Spleen (tissue), 11 donors: Measurements from ENCODE around the gene CTAGE6. TPM values are rescaled to one million over a fixed set of nuclear protein-coding genes. Genes with fewer than 3 reads are reported as not detected.
"Not testable (repeated sequence)": the region's sequence is repeated elsewhere in the genome, so short reads cannot be mapped to it uniquely, and the experiment has no call there.

ENCODE experiments used
- DNase-seq: peaks from one replicate; pipeline ENCODE4 v3.0.0-alpha.2; 2020
- H3K27ac ChIP-seq, 8 donors: fragments of 200-600 bp; sonication (generic) in 7 of 8; 1 replicate in 4 of 8; 2 replicates in 4 of 8; pipeline versions ENCODE4 v1.5.0 to v1.8.0; 2016 to 2021; ENCODE audit warnings: inconsistent platforms in 4 of 8, mild to moderate bottlenecking in 4 of 8, moderate library complexity in 1 of 8
- H3K27me3 ChIP-seq, 7 donors: fragments of 200-600 bp; sonication (generic) in 6 of 7; replicated peaks in 1 of 7; 1 replicate in 4 of 7; 2 replicates in 3 of 7; pipeline versions ENCODE4 v1.5.0 to v1.8.0; 2016 to 2021; ENCODE audit warnings: inconsistent platforms in 3 of 7, mild to moderate bottlenecking in 1 of 7
- H3K36me3 ChIP-seq, 6 donors: fragments of 200-600 bp; sonication (generic) in 5 of 6; 1 replicate in 4 of 6; 2 replicates in 2 of 6; pipeline versions ENCODE4 v1.5.0 to v1.8.0; 2016 to 2021; ENCODE audit warnings: inconsistent platforms in 2 of 6
- H3K4me1 ChIP-seq, 6 donors: fragments of 200-600 bp; sonication (generic) in 5 of 6; 1 replicate in 3 of 6; 2 replicates in 3 of 6; pipeline versions ENCODE4 v1.5.0 to v1.8.0; 2016 to 2021; ENCODE audit warnings: inconsistent platforms in 3 of 6
- H3K4me3 ChIP-seq, 8 donors: fragments of 200-600 bp; sonication (generic) in 7 of 8; 1 replicate in 4 of 8; 2 replicates in 4 of 8; pipeline versions ENCODE4 v1.5.0 to v1.8.0; 2016 to 2021; ENCODE audit warnings: inconsistent platforms in 4 of 8, mild to moderate bottlenecking in 4 of 8, moderate library complexity in 2 of 8
- H3K9me3 ChIP-seq, 8 donors: fragments of 200-600 bp; sonication (generic) in 7 of 8; 1 replicate in 4 of 8; 2 replicates in 4 of 8; pipeline versions ENCODE4 v1.5.0 to v1.8.0; 2016 to 2021; ENCODE audit warnings: inconsistent platforms in 4 of 8
- POLR2A ChIP-seq, 3 donors: fragments of 450-650 bp; IDR thresholded peaks; one replicate each; pipeline ENCODE4 v1.5.1; 2017; ENCODE audit warnings: antibody characterized with exemption in 3 of 3, mild to moderate bottlenecking in 1 of 3
- POLR2AphosphoS5 ChIP-seq, 3 donors: sonication (generic); formaldehyde crosslinking; IDR thresholded peaks; one replicate each; pipeline ENCODE4 v1.5.1; 2017; ENCODE audit warnings: antibody characterized with exemption in 3 of 3
- WGBS, 5 donors: extraction: QIAGEN DNeasy Blood & Tissue Kit in 3 of 5; methylation state at CpG; one replicate each; pipeline versions ENCODE4 v1.1.5 to v1.1.7; 2013 to 2018; 5-methylcytosine and 5-hydroxymethylcytosine counted together
- intact Hi-C: fragments of 100-400 bp; cut with DNase I; formaldehyde crosslinking; loops from one replicate; pipeline ENCODE4 v1.15.0; 2023; ENCODE audit warnings: low total_unique reads
- polyA plus RNA-seq, 3 donors: library from polyadenylated mRNA; stranded (reverse); fragments of 200-250 nt; gene quantifications; one replicate each; pipeline ENCODE4 v1.2.1, GENCODE V29; 2013
- total RNA-seq, 7 donors: library from RNA; depleted of rRNA in 3 of 7; stranded (reverse); fragments of >200 nt in 3 of 7; fragmentation: NEBNext Ultra II Directional in 4 of 7; extraction: Animal tissue kit (Norgen Biotek cat#: 25700) in 4 of 7; gene quantifications; one replicate each; pipeline versions ENCODE4 v1.1.0 to v1.2.1, GENCODE V29; 2016 to 2021
- TF ChIP-seq, protein P1 (sequence below), 11 experiments: fragments of 200-600 bp in 7 of 11; fragments of 450-650 bp in 4 of 11; sonication (generic) in 4 of 11; IDR thresholded peaks in 8 of 11; conservative IDR thresholded peaks in 3 of 11; 1 replicate in 7 of 11; 2 replicates in 4 of 11; pipeline versions ENCODE4 v1.4.0 to v1.8.0; 2016 to 2021; ENCODE audit warnings: antibody characterized with exemption in 11 of 11, inconsistent platforms in 4 of 11, mild to moderate bottlenecking in 1 of 11
- donor health status: healthy with polysubstance abuse.
- donor health status: DM: no; HTN: no; CAD: no; lungs with moderate emphysema.
- donor health status: DM: no; HTN: no; CAD: no.
- donor health status: Bipolar disorder and iron deficiency.
- donor health status: healthy.
- donor health status: DM: no; HTN: no; CAD: no.
- donor health status: DM: yes; HTN: yes; CAD: no.

CTAGE6 gene
- total and polyA plus RNA-seq, 10 donors: 0.10 to 2.6 (median 0.73) TPM; not detected in 3

GRCh38 chr7:143733876-143734275 lies 23.6 kb downstream of the CTAGE6 start:
- peaks cover 0 to 5% (median 0%) of the 10 kb centered on the region in 6 donors for H3K36me3 ChIP-seq
- TF ChIP-seq, protein P1, sequence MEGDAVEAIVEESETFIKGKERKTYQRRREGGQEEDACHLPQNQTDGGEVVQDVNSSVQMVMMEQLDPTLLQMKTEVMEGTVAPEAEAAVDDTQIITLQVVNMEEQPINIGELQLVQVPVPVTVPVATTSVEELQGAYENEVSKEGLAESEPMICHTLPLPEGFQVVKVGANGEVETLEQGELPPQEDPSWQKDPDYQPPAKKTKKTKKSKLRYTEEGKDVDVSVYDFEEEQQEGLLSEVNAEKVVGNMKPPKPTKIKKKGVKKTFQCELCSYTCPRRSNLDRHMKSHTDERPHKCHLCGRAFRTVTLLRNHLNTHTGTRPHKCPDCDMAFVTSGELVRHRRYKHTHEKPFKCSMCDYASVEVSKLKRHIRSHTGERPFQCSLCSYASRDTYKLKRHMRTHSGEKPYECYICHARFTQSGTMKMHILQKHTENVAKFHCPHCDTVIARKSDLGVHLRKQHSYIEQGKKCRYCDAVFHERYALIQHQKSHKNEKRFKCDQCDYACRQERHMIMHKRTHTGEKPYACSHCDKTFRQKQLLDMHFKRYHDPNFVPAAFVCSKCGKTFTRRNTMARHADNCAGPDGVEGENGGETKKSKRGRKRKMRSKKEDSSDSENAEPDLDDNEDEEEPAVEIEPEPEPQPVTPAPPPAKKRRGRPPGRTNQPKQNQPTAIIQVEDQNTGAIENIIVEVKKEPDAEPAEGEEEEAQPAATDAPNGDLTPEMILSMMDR (IDR thresholded peaks at IDR 0.05 in 8 of 11, conservative IDR thresholded peaks at IDR 0.05 in 3 of 11): no peak
- TF ChIP-seq POLR2AphosphoS5 (IDR thresholded peaks at IDR 0.05) (no peak), POLR2A (IDR thresholded peaks at IDR 0.05) (no peak)
- H3K27ac ChIP-seq: no peak overlapping the region
- no peak for DNase-seq
- no peaks in the 10 kb centered on the region for H3K9me3 ChIP-seq
- peaks cover 0 to 6% (median 0%) of the 10 kb centered on the region in 6 donors for H3K4me1 ChIP-seq
- H3K4me3 ChIP-seq: no peak overlapping the region
- WGBS, 5 donors: 85 to 93% (median 90%) methylated on average over 5 of the region's 5 CpGs
- H3K27me3 ChIP-seq: no peaks in the 10 kb centered on the region
- intact Hi-C loops: no loop called here

- intact Hi-C loops: no loop called here
- DNase-seq: no peak
- TF ChIP-seq POLR2AphosphoS5 (IDR thresholded peaks at IDR 0.05): no peak
- no peak for TF ChIP-seq POLR2A (IDR thresholded peaks at IDR 0.05)
- TF ChIP-seq, protein P1 (IDR thresholded peaks at IDR 0.05 in 8 of 11, conservative IDR thresholded peaks at IDR 0.05 in 3 of 11): no peak
- 89 to 96% (median 91%) methylated on average over 3 of the region's 3 CpGs for WGBS, 5 donors
- no peak overlapping the region for H3K4me3 ChIP-seq
- peaks cover 0 to 14% (median 0%) of the 10 kb centered on the region in 6 donors for H3K36me3 ChIP-seq
- no peaks in the 10 kb centered on the region for H3K4me1 ChIP-seq
- no peak overlapping the region for H3K27ac ChIP-seq
- no peaks in the 10 kb centered on the region for H3K9me3 ChIP-seq
- no peaks in the 10 kb centered on the region for H3K27me3 ChIP-seq
These were observed 29.1 kb downstream of the CTAGE6 start for GRCh38 chr7:143728333-143728862.

DNA sequence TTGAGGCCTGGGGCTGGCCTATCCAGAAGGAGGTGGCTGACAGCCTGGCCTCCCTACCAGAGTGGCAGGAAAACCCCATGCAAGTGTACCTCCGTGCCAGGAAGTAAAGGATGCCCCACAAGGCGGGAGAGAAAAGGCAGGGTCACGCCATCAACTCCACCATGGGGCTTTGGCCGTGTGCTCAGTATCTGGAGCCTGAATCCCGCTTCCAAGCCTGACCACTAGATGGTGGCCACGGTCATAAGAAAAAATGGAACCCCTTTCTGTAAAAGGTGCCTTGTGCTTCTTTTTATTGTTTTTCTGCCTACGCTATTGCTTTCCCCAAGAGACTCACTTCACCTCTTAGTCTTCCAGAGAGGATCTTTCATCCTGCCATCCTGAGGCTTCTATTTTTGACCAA lies 29.9 kb downstream of the CTAGE6 start:
- no CpG with 5 or more reads among the region's 7 CpGs for WGBS, 5 donors
- intact Hi-C loops, DNase-seq, H3K27ac ChIP-seq, H3K27me3 ChIP-seq, H3K9me3 ChIP-seq, H3K4me3 ChIP-seq, H3K4me1 ChIP-seq: not testable (repeated sequence)
- peaks cover 0 to 14% (median 0%) of the 10 kb centered on the region in 6 donors for H3K36me3 ChIP-seq

DNA sequence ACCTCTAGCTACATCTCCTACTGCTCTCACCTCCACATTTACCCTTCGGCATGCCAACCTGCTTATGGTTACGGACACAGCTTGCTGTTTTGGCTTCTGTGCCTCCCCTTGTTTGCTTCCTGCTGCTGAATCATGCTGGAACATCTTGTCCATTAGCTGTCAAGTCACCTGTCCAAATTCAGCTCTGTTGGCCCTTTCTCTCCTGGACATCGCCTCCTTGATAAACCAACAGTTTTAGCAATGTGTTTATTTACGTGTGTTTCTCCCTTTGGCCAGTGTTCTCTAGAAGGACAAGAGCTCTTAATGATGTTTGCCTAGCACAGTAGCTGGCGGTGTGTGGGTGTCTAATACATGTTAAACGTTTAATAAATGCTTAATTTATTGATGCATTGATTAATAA lies 31.4 kb downstream of the CTAGE6 start:
- intact Hi-C loops, DNase-seq: not testable (repeated sequence)

GRCh38 chr7:143720335-143720734 lies 37.2 kb downstream of the CTAGE6 start:
- intact Hi-C loops, H3K27me3 ChIP-seq, DNase-seq, H3K4me3 ChIP-seq, H3K27ac ChIP-seq, H3K4me1 ChIP-seq, H3K9me3 ChIP-seq, H3K36me3 ChIP-seq: not testable (repeated sequence)
- no CpG with 5 or more reads among the region's 6 CpGs for WGBS, 5 donors

More for the DNA sequence above, 31.4 kb downstream of the CTAGE6 start:
- H3K4me3 ChIP-seq, H3K27ac ChIP-seq, H3K27me3 ChIP-seq, H3K4me1 ChIP-seq, H3K9me3 ChIP-seq: not testable (repeated sequence)
- peaks cover 0 to 14% (median 0%) of the 10 kb centered on the region in 6 donors for H3K36me3 ChIP-seq
- no CpG with 5 or more reads among the region's 6 CpGs for WGBS, 5 donors

DNA sequence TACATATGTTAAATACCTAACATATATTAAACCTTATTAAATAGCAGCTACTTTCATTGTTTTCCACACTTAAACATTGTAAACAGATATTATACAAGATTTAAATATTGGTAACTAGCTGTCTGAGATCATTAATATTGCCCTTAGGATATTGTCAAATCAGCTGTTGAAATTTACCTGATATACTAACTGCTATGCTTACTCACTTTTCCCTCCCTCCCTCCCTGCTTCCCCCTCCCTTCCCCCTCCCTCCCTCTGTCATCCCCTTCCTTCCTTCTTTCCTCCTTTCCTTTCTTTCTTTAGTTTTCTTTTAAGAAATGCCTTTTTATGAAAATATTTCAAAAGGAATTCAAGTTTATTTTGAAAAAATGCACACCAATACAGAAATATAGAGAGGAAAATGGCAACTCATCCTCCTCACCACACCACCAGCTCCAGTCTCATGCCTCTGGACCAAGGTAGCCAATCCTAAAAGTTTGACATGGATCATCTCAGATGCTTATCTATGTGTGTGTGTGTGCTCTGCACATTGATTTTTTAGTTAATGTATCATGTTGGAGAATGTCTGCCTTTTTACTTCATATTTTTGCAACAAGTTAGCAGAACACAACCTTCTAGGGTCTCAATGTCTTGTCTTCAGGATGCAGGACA lies 41.8 kb downstream of the CTAGE6 start:
- H3K4me1 ChIP-seq, intact Hi-C loops, H3K27me3 ChIP-seq, H3K27ac ChIP-seq, H3K9me3 ChIP-seq, DNase-seq, H3K4me3 ChIP-seq, H3K36me3 ChIP-seq: not testable (repeated sequence)

- H3K27ac ChIP-seq, H3K36me3 ChIP-seq, H3K27me3 ChIP-seq, DNase-seq, H3K4me3 ChIP-seq, H3K9me3 ChIP-seq, H3K4me1 ChIP-seq, intact Hi-C loops: not testable (repeated sequence)
- WGBS, 5 donors: no CpG with 5 or more reads among the region's 11 CpGs
These were observed 42.7 kb downstream of the CTAGE6 start for GRCh38 chr7:143714581-143715454.

GRCh38 chr7:143712381-143712780 lies 45.1 kb downstream of the CTAGE6 start:
- DNase-seq, H3K27me3 ChIP-seq, intact Hi-C loops, H3K27ac ChIP-seq, H3K9me3 ChIP-seq, H3K4me1 ChIP-seq, H3K4me3 ChIP-seq, H3K36me3 ChIP-seq: not testable (repeated sequence)
- 86 to 100% (median 95%) methylated on average over 2 of the region's 5 CpGs; no CpG with 5 or more reads in 1 of the 5 donors for WGBS, 5 donors
